Liver (tissue), 9 donors: ENCODE measurements around the gene ITIH4. TPM values are rescaled to one million over a fixed set of nuclear protein-coding genes. Genes with fewer than 3 reads are reported as not detected.

Experiments used
- DNase-seq: peaks from one replicate; pipeline ENCODE4 v3.0.0-alpha.2; 2017; ENCODE audit warnings: low spot score
- H3K27ac ChIP-seq, 2 donors: one replicate each; pipeline ENCODE4 v1.7.0; 2013; ENCODE audit warnings: inconsistent platforms in 2 of 2, low read length in 2 of 2, control low read depth in 1 of 2, low read depth in 1 of 2, mild to moderate bottlenecking in 1 of 2
- H3K27me3 ChIP-seq, 4 donors: one replicate each; pipeline versions ENCODE4 v1.6.1 to v1.7.0; 2013; ENCODE audit warnings: low read length in 3 of 4, inconsistent platforms in 1 of 4, mild to moderate bottlenecking in 1 of 4, moderate library complexity in 1 of 4; ENCODE audit not compliant: control insufficient read depth in 4 of 4, insufficient read depth in 4 of 4
- H3K36me3 ChIP-seq, 4 donors: one replicate each; pipeline versions ENCODE4 v1.6.1 to v1.7.0; 2013; ENCODE audit warnings: low read length in 3 of 4, mild to moderate bottlenecking in 3 of 4, low read depth in 1 of 4, moderate library complexity in 1 of 4; ENCODE audit not compliant: control insufficient read depth in 4 of 4, insufficient read depth in 3 of 4
- H3K4me1 ChIP-seq, 4 donors: one replicate each; pipeline versions ENCODE4 v1.6.1 to v1.7.0; 2013; ENCODE audit warnings: low read length in 3 of 4, mild to moderate bottlenecking in 3 of 4, moderate library complexity in 1 of 4; ENCODE audit not compliant: control insufficient read depth in 4 of 4, insufficient read depth in 4 of 4
- H3K4me3 ChIP-seq, 3 donors: one replicate each; pipeline versions ENCODE4 v1.6.1 to v1.7.0; 2013; ENCODE audit warnings: low read length in 3 of 3, control low read depth in 1 of 3, low read depth in 1 of 3, mild to moderate bottlenecking in 1 of 3
- H3K9ac ChIP-seq, 2 donors: one replicate each; pipeline ENCODE4 v1.7.0; 2013; ENCODE audit warnings: low read length in 2 of 2, mild to moderate bottlenecking in 2 of 2, moderate library complexity in 2 of 2, control low read depth in 1 of 2, low read depth in 1 of 2
- H3K9me3 ChIP-seq, 4 donors: one replicate each; pipeline versions ENCODE4 v1.6.1 to v1.7.0; 2013; ENCODE audit warnings: low read length in 3 of 4; ENCODE audit not compliant: control insufficient read depth in 4 of 4
- ATF3 ChIP-seq: IDR thresholded peaks from 2 replicates; pipeline ENCODE4 v1.6.1; 2016; ENCODE audit warnings: antibody characterized with exemption
- CTCF ChIP-seq: fragments of 150-350 bp; IDR thresholded peaks from 2 replicates; pipeline ENCODE4 v1.5.1; 2017; ENCODE audit warnings: improper control_type of control experiment, low read depth, low read length; ENCODE audit not compliant: missing input control
- EGR1 ChIP-seq, 2 donors: IDR thresholded peaks; 2 replicates each; pipeline ENCODE4 v1.6.1; 2016 to 2018; ENCODE audit warnings: antibody characterized with exemption in 2 of 2, low read depth in 2 of 2
- FOXA1 ChIP-seq: IDR thresholded peaks from 2 replicates; pipeline ENCODE4 v1.6.1; 2016; ENCODE audit warnings: antibody characterized with exemption
- FOXA2 ChIP-seq: IDR thresholded peaks from 2 replicates; pipeline ENCODE4 v1.6.1; 2016; ENCODE audit warnings: antibody characterized with exemption
- GABPA ChIP-seq, 2 donors: IDR thresholded peaks in 1 of 2; conservative IDR thresholded peaks in 1 of 2; 2 replicates each; pipeline ENCODE4 v1.6.1; 2016; ENCODE audit warnings: antibody characterized with exemption in 2 of 2, mild to moderate bottlenecking in 1 of 2, moderate library complexity in 1 of 2
- HNF4A ChIP-seq, 2 donors: conservative IDR thresholded peaks; 2 replicates each; pipeline ENCODE4 v1.6.1; 2016; ENCODE audit warnings: antibody characterized with exemption in 2 of 2, mild to moderate bottlenecking in 2 of 2
- HNF4G ChIP-seq: IDR thresholded peaks from 2 replicates; pipeline ENCODE4 v1.6.1; 2016; ENCODE audit warnings: antibody characterized with exemption
- JUND ChIP-seq, 2 donors: IDR thresholded peaks; 2 replicates each; pipeline ENCODE4 v1.6.1; 2016; ENCODE audit warnings: antibody characterized with exemption in 2 of 2
- MAX ChIP-seq: IDR thresholded peaks from 2 replicates; pipeline ENCODE4 v1.6.1; 2016; ENCODE audit warnings: antibody characterized with exemption
- NR2F2 ChIP-seq: IDR thresholded peaks from 2 replicates; pipeline ENCODE4 v1.6.1; 2016; ENCODE audit warnings: antibody characterized with exemption
- RAD21 ChIP-seq, 2 donors: IDR thresholded peaks; 2 replicates each; pipeline ENCODE4 v1.6.1; 2016; ENCODE audit warnings: antibody characterized with exemption in 2 of 2, mild to moderate bottlenecking in 2 of 2
- REST ChIP-seq: IDR thresholded peaks from 2 replicates; pipeline ENCODE4 v1.6.1; 2016; ENCODE audit warnings: antibody characterized with exemption, mild to moderate bottlenecking
- RXRA ChIP-seq, 2 donors: IDR thresholded peaks; 2 replicates each; pipeline ENCODE4 v1.6.1; 2017 to 2018; ENCODE audit warnings: antibody characterized with exemption in 2 of 2, mild to moderate bottlenecking in 1 of 2
- SP1 ChIP-seq: IDR thresholded peaks from 2 replicates; pipeline ENCODE4 v1.6.1; 2018; ENCODE audit warnings: antibody characterized with exemption, mild to moderate bottlenecking
- TAF1 ChIP-seq: conservative IDR thresholded peaks from 2 replicates; pipeline ENCODE4 v1.6.1; 2016; ENCODE audit warnings: antibody characterized with exemption, mild to moderate bottlenecking
- YY1 ChIP-seq: IDR thresholded peaks from 2 replicates; pipeline ENCODE4 v1.6.1; 2016; ENCODE audit warnings: antibody characterized with exemption, mild to moderate bottlenecking
- ZBTB33 ChIP-seq: IDR thresholded peaks from 2 replicates; pipeline ENCODE4 v1.6.1; 2016; ENCODE audit warnings: antibody characterized with exemption
- WGBS: extraction: QIAGEN DNeasy Blood & Tissue Kit; methylation state at CpG from one replicate; pipeline ENCODE4 v1.1.7; 2013; 5-methylcytosine and 5-hydroxymethylcytosine counted together
- polyA plus RNA-seq, 2 donors: library from polyadenylated mRNA; stranded (reverse) in 1 of 2; unstranded in 1 of 2; fragments of 200-250 nt in 1 of 2; fragments of >200 nt in 1 of 2; fragmentation: Nextera tagmentation in 1 of 2; extraction: Ambion mirVana in 1 of 2; gene quantifications; one replicate each; pipeline versions ENCODE4 v1.2.1 to v1.2.3, GENCODE V29; 2013 to 2015
- total RNA-seq, 2 donors: library from RNA; depleted of rRNA; stranded (reverse); fragments of >200 nt; gene quantifications; one replicate each; pipeline ENCODE4 v1.2.3, GENCODE V29; 2014
- donor health status: healthy.
- donor health status: healthy.
- donor health status: healthy.
- donor health status: healthy.
- donor health status: healthy.

The ITIH4 gene
- total and polyA plus RNA-seq, 4 donors: 447 to 3,354 (median 2,410) TPM

- TF ChIP-seq RAD21 (IDR thresholded peaks at IDR 0.05): no peak
- no peak for TF ChIP-seq HNF4A (conservative IDR thresholded peaks at IDR 0.05)
- TF ChIP-seq TAF1: no peak
- TF ChIP-seq EGR1 (IDR thresholded peaks at IDR 0.05; ENCODE audit: low read depth in 2 of 2): no peak
- DNase-seq: no peak
- Histone ChIP-seq H3K9ac (no peak overlapping the region), H3K4me1 (peaks cover 0 to 81% (median 67%) of the 10 kb centered on the region in 4 donors), H3K9me3 (no peaks in the 10 kb centered on the region), H3K36me3 (peaks cover 16 to 72% (median 59%) of the 10 kb centered on the region in 4 donors), H3K27me3 (no peaks in the 10 kb centered on the region), H3K27ac (no peak overlapping the region), H3K4me3 (no peak overlapping the region)
- WGBS: 96% methylated on average over 10 of the region's 10 CpGs
Observed at GRCh38 chr3:52817221-52817620, 13.3 kb downstream of the ITIH4 start.

- peaks cover 16 to 69% (median 56%) of the 10 kb centered on the region in 4 donors for H3K36me3 ChIP-seq
- no peak overlapping the region for H3K9ac ChIP-seq
- no peaks in the 10 kb centered on the region for H3K9me3 ChIP-seq
- WGBS: 89% methylated on average over 10 of the region's 10 CpGs
- DNase-seq: no peak
- peaks cover 0 to 84% (median 69%) of the 10 kb centered on the region in 4 donors for H3K4me1 ChIP-seq
- no peaks in the 10 kb centered on the region for H3K27me3 ChIP-seq
- no peak overlapping the region for H3K4me3 ChIP-seq
- TF ChIP-seq HNF4G (no peak), JUND (IDR thresholded peaks at IDR 0.05) (no peak), RXRA (IDR thresholded peaks at IDR 0.05) (peak in 1 of 2 donors; percentile 5)
- no peak overlapping the region for H3K27ac ChIP-seq
Observed at GRCh38 chr3:52816654-52817053, 13.8 kb downstream of the ITIH4 start.

GRCh38 chr3:52816199-52816598 lies 14.3 kb downstream of the ITIH4 start:
- H3K4me3 ChIP-seq: no peak overlapping the region
- H3K36me3 ChIP-seq: peaks cover 16 to 64% (median 53%) of the 10 kb centered on the region in 4 donors
- no peak for DNase-seq
- no peak overlapping the region for H3K9ac ChIP-seq
- WGBS: 92% methylated on average over 6 of the region's 6 CpGs
- no peaks in the 10 kb centered on the region for H3K27me3 ChIP-seq
- H3K27ac ChIP-seq: no peak overlapping the region
- H3K4me1 ChIP-seq: peaks cover 0 to 84% (median 66%) of the 10 kb centered on the region in 4 donors
- no peaks in the 10 kb centered on the region for H3K9me3 ChIP-seq
- TF ChIP-seq GABPA (IDR thresholded peaks at IDR 0.05 in 1 of 2, conservative IDR thresholded peaks at IDR 0.05 in 1 of 2) (no peak), YY1 (no peak), REST (no peak), RXRA (IDR thresholded peaks at IDR 0.05) (no peak), FOXA2 (no peak), TAF1 (no peak), EGR1 (IDR thresholded peaks at IDR 0.05; ENCODE audit: low read depth in 2 of 2) (no peak), ZBTB33 (no peak), CTCF (no peak), JUND (IDR thresholded peaks at IDR 0.05) (no peak), HNF4A (conservative IDR thresholded peaks at IDR 0.05) (no peak), RAD21 (IDR thresholded peaks at IDR 0.05) (no peak), FOXA1 (no peak), ATF3 (no peak), SP1 (no peak), MAX (no peak), HNF4G (no peak), NR2F2 (no peak)
